ENCODE data around the gene TACC2.
A peak's percentile ranks its signal among the peaks of the same experiment; 100 is the strongest.

Gene TACC2

GRCh38 chr10:122285506-122286444 is 296.8 kb downstream of the TACC2 start:
- no peak for DNase-seq

- no peak for DNase-seq
Observed at GRCh38 chr10:122286867-122287266, 297.9 kb downstream of the TACC2 start.

GRCh38 chr10:122287570-122287969 is 298.6 kb downstream of the TACC2 start:
- no peak for DNase-seq

- DNase-seq, result no peak
Observed at GRCh38 chr10:122288262-122288661, 299.3 kb downstream of the TACC2 start.

- no peak for DNase-seq
Observed at GRCh38 chr10:122288917-122289316, 300.0 kb downstream of the TACC2 start.

DNA sequence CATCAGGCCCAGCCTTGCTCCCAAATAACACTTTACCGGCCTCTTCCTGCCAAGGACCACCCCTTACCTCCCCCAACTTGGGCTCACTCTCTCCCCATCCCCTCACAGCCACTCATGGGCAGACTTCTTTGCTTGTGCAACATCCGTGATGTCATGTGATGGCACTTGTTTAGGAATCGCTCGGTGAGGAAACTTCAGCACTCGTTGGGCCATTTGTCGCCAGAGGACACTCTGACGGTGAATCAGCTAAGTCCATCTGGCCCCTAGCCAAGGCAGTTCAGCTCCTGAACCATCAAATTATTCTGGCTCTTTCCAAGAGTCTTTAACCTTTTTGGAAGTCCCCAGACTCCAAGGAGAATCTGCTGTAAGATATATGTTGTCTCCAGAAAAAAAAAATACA is 301.4 kb downstream of the TACC2 start:
- no peak for DNase-seq

GRCh38 chr10:122290833-122291532 is 302.0 kb downstream of the TACC2 start:
- no peak for DNase-seq

- DNase-seq, result no peak
Observed at GRCh38 chr10:122291739-122292138, 302.8 kb downstream of the TACC2 start.

DNA sequence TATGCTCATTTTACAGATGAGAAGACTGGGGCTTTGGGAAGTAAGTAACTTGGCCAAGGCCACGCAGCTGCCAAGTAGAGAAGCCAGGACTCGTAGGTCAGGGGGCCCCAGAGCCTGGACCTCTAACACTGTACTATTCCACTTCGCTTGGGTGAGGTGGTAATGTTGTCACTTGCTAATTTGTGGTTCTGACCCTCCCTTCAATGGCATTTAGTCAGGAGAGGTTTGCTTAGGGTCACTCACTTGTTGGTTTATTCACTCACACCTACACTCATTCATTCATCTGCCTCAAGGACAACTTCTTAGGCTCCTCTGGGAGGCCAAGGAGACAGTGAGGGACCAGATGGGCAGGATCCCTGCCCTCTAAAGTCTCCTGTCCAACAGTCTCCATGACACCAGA is 303.4 kb downstream of the TACC2 start:
- DNase-seq, result no peak

DNA sequence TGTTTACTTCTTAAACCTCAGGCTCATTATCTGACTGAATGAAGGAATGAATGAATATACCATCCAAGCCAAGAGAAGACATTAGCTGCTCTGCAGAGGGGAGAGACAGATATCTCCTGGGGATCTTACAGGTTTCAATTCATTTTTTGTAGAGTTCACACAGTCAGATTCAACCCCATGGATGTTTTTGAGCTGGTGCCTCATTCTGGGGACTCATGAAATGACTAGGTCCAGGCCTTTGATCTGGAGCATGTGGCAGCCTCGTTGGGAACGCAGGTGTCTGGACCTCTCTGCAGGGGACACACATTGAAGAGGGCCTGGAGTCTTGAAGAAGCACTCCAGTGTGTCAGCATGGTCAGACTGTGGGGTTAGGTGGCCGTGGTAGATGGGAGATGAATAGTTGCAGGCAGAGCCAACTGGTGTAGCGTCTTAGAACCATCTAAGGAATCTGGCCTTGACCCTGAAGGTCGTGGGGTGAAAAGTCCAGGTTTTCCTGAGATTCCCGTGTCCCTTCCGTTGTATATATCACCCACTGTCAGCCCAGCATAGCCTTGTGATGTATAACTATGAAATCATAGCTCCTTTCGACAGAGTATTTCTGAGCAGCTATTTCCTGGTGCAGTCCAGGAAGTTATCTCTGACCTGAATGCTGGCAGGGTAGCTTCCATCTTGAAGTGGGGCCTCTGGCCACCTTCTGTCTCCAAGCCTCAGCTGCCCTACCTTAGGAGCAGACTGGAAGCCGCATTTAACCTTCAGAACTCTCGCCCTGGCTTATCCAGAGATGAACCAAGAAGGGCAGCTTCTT is 304.4 kb downstream of the TACC2 start:
- DNase-seq, result peak; percentile 9

GRCh38 chr10:122293961-122294380 is 305.0 kb downstream of the TACC2 start:
- no peak for DNase-seq

DNA sequence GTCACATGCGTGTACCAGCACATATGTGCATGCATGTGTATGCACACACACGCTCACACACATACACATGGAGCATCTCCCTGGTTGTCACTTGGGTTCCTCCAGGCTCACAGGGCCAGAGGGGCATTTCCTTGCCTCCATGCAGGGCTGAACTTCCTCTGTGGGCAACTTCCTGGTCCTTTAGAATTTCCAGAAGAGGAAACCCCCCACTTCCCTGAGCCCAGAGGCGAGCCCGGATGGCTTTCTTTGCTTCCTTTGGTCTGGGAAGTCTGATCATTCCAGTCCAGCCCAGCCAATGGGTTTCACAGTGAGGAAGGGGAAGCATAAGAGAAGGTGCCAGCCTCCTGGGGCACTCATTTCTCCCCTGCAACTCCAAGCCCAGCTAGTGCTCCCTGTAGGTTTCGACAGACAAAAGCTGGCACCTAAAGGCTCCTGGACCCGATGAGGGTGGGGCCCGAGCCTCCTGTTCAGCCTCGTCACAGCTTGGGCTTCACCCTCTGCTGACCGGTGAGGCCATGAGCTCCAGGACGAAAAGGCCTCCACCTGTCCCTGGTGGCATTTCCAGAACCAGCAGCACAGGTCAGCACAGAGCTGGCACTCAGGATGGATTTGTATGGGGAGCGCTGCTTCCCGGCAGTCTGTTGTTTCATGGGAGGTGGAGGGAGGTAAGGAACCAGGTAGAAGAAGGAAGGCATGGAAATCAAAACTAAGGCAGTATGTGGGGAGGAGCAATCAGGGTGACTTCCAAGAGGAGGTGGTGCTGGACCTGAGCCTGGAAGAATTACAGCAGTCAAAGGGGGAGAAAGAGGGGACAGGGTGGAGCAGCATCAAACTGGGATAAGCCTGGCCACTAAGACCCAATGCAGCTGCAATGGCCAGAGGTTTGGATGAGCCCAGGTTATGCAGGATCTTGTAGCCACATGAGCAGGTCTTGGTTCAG is 305.8 kb downstream of the TACC2 start:
- DNase-seq, result no peak

GRCh38 chr10:122295451-122295809 is 306.5 kb downstream of the TACC2 start:
- no peak for DNase-seq

DNA sequence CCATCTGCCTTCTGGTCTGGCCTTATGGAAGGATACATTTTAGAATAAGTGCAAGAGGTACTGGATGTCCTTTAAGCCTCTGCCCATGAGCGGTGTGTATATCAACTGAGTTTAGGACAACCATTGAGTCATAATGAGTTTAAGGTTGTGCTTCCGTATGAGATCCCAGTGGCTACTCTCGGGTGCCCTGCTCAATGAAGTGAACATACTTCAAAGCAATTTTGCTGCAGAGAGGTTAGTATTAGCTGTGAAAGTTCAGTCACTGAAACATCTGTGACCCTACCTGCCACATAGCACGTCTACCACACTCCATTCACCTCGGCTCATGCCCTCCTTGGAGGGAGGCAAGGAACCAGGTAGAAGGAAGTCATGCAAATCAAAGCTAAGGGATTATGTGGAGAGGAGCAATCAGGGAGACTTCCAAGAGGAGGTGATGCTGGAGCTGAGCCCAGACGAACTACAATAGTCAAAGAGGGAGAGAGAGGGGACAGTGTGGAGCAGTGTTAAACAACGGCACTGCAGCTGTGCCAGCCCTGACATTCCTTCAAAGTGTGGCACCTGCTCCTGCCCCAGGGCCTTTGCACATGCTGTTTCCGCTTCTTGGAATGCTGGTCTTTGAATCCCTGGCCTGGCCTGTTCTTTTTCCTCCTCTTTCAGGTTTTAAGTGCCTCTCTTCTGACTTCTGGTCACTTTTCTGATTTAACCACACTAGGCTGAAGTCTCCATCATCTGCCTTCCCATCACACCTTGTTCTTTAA is 307.6 kb downstream of the TACC2 start:
- no peak for DNase-seq

GRCh38 chr10:122297583-122297982 is 308.6 kb downstream of the TACC2 start:
- DNase-seq, result no peak

GRCh38 chr10:122298206-122298597 is 309.2 kb downstream of the TACC2 start:
- no peak for DNase-seq

DNA sequence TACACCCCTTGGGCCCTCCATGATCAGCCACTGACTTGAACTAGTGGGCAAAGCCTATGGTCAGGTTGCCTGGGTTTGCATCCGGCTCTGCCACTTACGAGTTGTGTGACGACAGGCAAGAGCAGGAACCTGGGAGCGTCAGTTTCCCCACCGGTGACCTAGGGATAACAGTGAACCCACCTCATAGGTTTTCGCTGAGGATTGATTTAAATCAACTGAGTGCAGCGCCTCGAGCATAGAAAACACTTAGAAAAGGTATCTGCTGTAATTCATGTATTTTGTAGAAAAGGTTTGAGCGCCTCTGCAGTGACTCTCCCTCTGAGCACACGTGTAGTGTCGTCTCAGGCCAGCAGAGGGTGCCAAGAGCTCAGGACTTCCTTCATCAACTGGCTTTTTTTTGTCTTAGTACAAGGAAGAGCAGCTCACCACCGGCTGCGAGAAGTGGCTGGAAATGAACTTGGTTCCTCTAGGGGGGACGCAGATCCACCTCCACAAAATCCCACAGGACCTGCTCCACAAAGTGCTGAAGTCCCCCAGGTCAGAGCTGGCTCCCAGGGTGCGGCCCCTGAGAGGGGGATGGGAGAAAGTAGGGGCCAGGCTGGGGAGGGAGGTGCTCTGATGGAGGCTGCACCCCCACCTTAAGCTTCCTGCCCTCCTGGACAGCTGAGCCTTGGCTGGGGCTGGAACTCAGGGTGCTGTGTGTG is 309.8 kb downstream of the TACC2 start:
- peak; percentile 71 for DNase-seq

DNA sequence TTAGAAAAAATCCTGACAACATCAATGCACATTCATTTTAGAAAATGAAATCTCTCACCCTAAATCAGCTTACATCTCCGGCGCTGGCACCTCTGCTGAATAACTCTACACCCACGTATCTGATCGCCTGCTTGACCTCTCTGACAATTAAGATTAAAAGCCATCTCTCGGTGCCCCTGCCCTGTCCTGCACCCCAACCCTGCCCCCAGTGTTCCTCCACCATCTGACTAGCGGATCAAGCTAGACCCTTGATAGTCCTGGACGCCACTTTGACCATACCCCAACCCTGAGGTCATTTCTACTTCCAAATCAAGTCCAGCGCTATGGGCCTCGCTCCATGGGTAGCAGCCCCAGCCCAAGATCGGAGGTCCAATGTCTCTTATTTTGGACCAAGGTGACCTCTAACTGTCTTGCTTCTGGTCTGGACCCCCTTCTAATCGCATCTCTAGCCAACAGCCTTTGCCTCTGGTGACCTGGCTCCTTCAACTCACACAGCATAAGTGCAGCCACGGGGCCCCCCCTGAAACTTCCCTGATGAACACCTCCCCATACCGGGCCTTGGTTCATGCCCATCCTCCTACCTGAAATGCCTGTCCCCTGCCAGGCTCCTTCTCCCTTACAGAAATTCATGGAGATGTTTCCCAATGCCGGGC is 310.6 kb downstream of the TACC2 start:
- no peak for DNase-seq

DNA sequence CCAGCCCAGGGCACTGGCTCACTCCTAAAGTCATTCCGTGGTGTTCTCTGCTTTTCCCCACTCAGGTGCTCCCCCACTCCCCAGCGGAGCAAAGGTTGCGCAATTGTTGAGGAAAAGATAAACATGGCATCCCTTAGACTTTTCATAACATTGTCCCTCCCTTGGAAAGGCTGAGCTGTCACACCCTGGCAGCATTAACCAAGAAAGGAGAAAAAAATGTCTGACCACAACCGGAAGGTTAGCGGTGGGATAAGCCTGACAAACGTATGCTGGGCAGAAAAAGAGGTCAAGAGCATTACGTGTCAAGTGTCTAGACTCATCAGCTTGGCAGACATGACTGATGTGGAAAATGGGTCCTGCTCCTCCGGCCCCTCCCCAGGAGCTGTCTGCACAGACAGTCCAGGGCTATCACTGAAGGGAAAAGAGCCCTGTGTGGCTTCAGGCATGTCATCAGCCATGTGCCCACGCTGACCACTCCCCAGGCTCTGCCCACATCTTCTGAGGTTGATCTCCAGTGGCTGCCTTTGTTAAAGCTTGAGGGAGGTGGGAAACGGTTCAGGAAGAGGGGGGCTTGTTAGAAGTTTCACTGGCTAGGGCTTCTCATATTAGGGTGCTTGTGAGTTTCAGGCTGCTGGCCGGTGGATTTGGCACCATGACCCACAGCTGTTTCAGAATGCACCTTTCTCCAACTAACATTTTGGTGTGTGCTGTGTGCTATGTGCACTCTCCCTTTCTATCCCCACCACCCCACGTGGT is 312.3 kb downstream of the TACC2 start:
- DNase-seq, result no peak

- DNase-seq, result no peak
Observed at GRCh38 chr10:122301811-122302115, 312.8 kb downstream of the TACC2 start.
